GM23338 (cell line): ENCODE measurements around the gene SEL1L2. TPM values are rescaled to one million over a fixed set of nuclear protein-coding genes. Genes with fewer than 3 reads are reported as not detected.
A peak's percentile ranks its signal among the peaks of the same experiment; 100 is the strongest.

Experiments used
- ATAC-seq: fragments of 200-7000 bp; cut with Tn5 transposase; 3 replicates; pipeline ENCODE4 v1.9.1; 2020
- DNase-seq: peaks from one replicate; pipeline ENCODE4 v3.0.0-alpha.2; 2015; ENCODE audit warnings: low spot score
- H2AFZ ChIP-seq: fragments of 200-600 bp; sonication (generic); 2 replicates; pipeline ENCODE4 v1.8.0; 2016; ENCODE audit warnings: antibody characterized with exemption, mild to moderate bottlenecking, moderate library complexity
- H3F3A ChIP-seq: fragments of 200-600 bp; sonication (generic); replicated peaks from 2 replicates; pipeline ENCODE4 v1.8.0; 2017; ENCODE audit warnings: antibody characterized with exemption, mixed run types, low read depth
- H3K27ac ChIP-seq: fragments of 200-600 bp; sonication (generic); 2 replicates; pipeline ENCODE4 v1.6.1; 2016; ENCODE audit warnings: low read depth
- H3K27me3 ChIP-seq: fragments of 200-600 bp; sonication (generic); 2 replicates; pipeline ENCODE4 v1.8.0; 2016; ENCODE audit warnings: mild to moderate bottlenecking, mixed run types, moderate library complexity; ENCODE audit not compliant: insufficient read depth
- H3K36me3 ChIP-seq: fragments of 200-600 bp; sonication (generic); 2 replicates; pipeline ENCODE4 v1.8.0; 2016; ENCODE audit warnings: mild to moderate bottlenecking; ENCODE audit not compliant: insufficient read depth
- H3K4me1 ChIP-seq: fragments of 200-600 bp; sonication (generic); 2 replicates; pipeline ENCODE4 v1.8.0; 2016; ENCODE audit warnings: mild to moderate bottlenecking, moderate library complexity; ENCODE audit not compliant: insufficient read depth
- H3K4me2 ChIP-seq: fragments of 200-600 bp; sonication (generic); 2 replicates; pipeline ENCODE4 v1.7.1; 2017; ENCODE audit warnings: mixed run types
- H3K4me3 ChIP-seq: fragments of 200-600 bp; sonication (generic); 2 replicates; pipeline ENCODE4 v1.6.1; 2016; ENCODE audit warnings: mixed run types
- H3K79me2 ChIP-seq: fragments of 200-600 bp; sonication (generic); replicated peaks from 2 replicates; pipeline ENCODE4 v1.8.0; 2017; ENCODE audit warnings: mild to moderate bottlenecking; ENCODE audit not compliant: insufficient read depth
- H3K9me2 ChIP-seq: fragments of 200-600 bp; sonication (generic); 2 replicates; pipeline ENCODE4 v1.8.0; 2017; ENCODE audit not compliant: insufficient read depth
- H4K20me1 ChIP-seq: fragments of 200-600 bp; sonication (generic); replicated peaks from 2 replicates; pipeline ENCODE4 v1.8.0; 2017; ENCODE audit warnings: mild to moderate bottlenecking; ENCODE audit not compliant: insufficient read depth
- H3K27ac Mint-ChIP-seq: 2 replicates; pipeline ENCODE4 v1.8.0; 2020; ENCODE audit warnings: inconsistent platforms, mild to moderate bottlenecking, moderate library complexity, mixed read lengths
- H3K27me3 Mint-ChIP-seq: 3 replicates; pipeline ENCODE4 v1.8.0; 2022; ENCODE audit warnings: low read depth, mild to moderate bottlenecking, moderate library complexity, mixed read lengths, inconsistent platforms; ENCODE audit not compliant: insufficient read depth, poor library complexity
- H3K36me3 Mint-ChIP-seq: 3 replicates; pipeline ENCODE4 v1.8.0; 2021; ENCODE audit warnings: low read depth, mild to moderate bottlenecking, inconsistent platforms, moderate library complexity, mixed read lengths
- H3K4me1 Mint-ChIP-seq: 3 replicates; pipeline ENCODE4 v1.8.0; 2020; ENCODE audit warnings: mild to moderate bottlenecking, inconsistent platforms, mixed read lengths
- H3K4me3 Mint-ChIP-seq: 3 replicates; pipeline ENCODE4 v1.8.0; 2021; ENCODE audit warnings: moderate library complexity, mild to moderate bottlenecking, inconsistent platforms, mixed read lengths
- H3K9me3 Mint-ChIP-seq: 3 replicates; pipeline ENCODE4 v1.8.0; 2020; ENCODE audit warnings: moderate library complexity, mild to moderate bottlenecking, inconsistent platforms, mixed read lengths
- CREB1 ChIP-seq: fragments of 250-450 bp; sonication (Bioruptor Pico); IDR thresholded peaks from 2 replicates; pipeline ENCODE4 v1.5.0; 2020; ENCODE audit warnings: low read depth, mild to moderate bottlenecking, moderate library complexity
- ETS1 ChIP-seq: IDR thresholded peaks from 2 replicates; pipeline ENCODE4 v1.6.1; 2016; ENCODE audit warnings: antibody characterized with exemption
- EZH2 ChIP-seq: fragments of 200-600 bp; sonication (generic); IDR thresholded peaks from one replicate; pipeline ENCODE4 v1.8.0; 2017; ENCODE audit warnings: antibody characterized with exemption, mild to moderate bottlenecking, low read depth; ENCODE audit not compliant: unreplicated experiment
- EZH2phosphoT487 ChIP-seq: fragments of 200-600 bp; sonication (generic); IDR thresholded peaks from one replicate; pipeline ENCODE4 v1.8.1; 2018; ENCODE audit warnings: antibody characterized with exemption; ENCODE audit not compliant: unreplicated experiment
- JUNB ChIP-seq: IDR thresholded peaks from one replicate; pipeline ENCODE4 v1.6.1; 2016; ENCODE audit warnings: antibody characterized with exemption; ENCODE audit not compliant: unreplicated experiment
- NANOG ChIP-seq: IDR thresholded peaks from 2 replicates; pipeline ENCODE4 v1.6.1; 2016; ENCODE audit warnings: antibody characterized with exemption, borderline replicate concordance
- POLR2AphosphoS5 ChIP-seq: IDR thresholded peaks from 2 replicates; pipeline ENCODE4 v1.6.1; 2016; ENCODE audit warnings: antibody characterized with exemption, low read depth
- REST ChIP-seq: IDR thresholded peaks from one replicate; pipeline ENCODE4 v1.6.1; 2018; ENCODE audit warnings: antibody characterized with exemption; ENCODE audit not compliant: unreplicated experiment
- ZNF114 ChIP-seq: fragments of 250-450 bp; sonication (Bioruptor Pico); IDR thresholded peaks from 2 replicates; pipeline ENCODE4 v1.5.0; 2020; ENCODE audit warnings: mild to moderate bottlenecking, moderate library complexity
- ZNF462 ChIP-seq: fragments of 250-450 bp; sonication (Bioruptor Pico); IDR thresholded peaks from 2 replicates; pipeline ENCODE4 v1.5.0; 2020; ENCODE audit warnings: mild to moderate bottlenecking, moderate library complexity
- polyA plus RNA-seq: library from polyadenylated mRNA; unstranded; fragments of >200 nt; fragmentation: Nextera tagmentation; extraction: Ambion mirVana; gene quantifications from 2 replicates; pipeline ENCODE4 v1.2.1, GENCODE V29; 2016
- total RNA-seq: library from RNA; depleted of rRNA; stranded (reverse); fragments of >200 nt; shearing (Covaris generic); gene quantifications from 2 replicates; pipeline ENCODE4 v1.2.3, GENCODE V29; 2014
- TF ChIP-seq, protein P1 (sequence below), 2 experiments: fragments of 200-600 bp in 1 of 2; sonication (generic) in 1 of 2; conservative IDR thresholded peaks; 2 replicates each; pipeline versions ENCODE4 v1.5.1 to v1.6.1; 2016 to 2017; ENCODE audit warnings: antibody characterized with exemption in 2 of 2, low read depth in 2 of 2, mild to moderate bottlenecking in 2 of 2, moderate library complexity in 1 of 2

SEL1L2 gene
- total and polyA plus RNA-seq, 2 experiments from 2014 or later, result not detected

- Histone ChIP-seq H3K27ac (no peak overlapping the region), H2AFZ (peak overlapping the region; percentile 63; the same call in 1 of the 2 replicates), H3K4me1 (no peaks in the 10 kb centered on the region), H3K27me3 (no peaks in the 10 kb centered on the region), H3K4me2 (no peak overlapping the region), H3K4me3 (no peak overlapping the region), H3K36me3 (no peaks in the 10 kb centered on the region), H3F3A (no peaks in the 10 kb centered on the region), H3K9me2 (peaks cover 8% of the 10 kb centered on the region; the same call in 1 of the 2 replicates), H3K79me2 (no peaks in the 10 kb centered on the region), H4K20me1 (no peaks in the 10 kb centered on the region)
- Mint-ChIP-seq H3K27ac (no peak overlapping the region; the same call in 1 of the 2 replicates), H3K27me3 (no peaks in the 10 kb centered on the region), H3K4me3 (no peak overlapping the region), H3K36me3 (no peaks in the 10 kb centered on the region), H3K4me1 (no peaks in the 10 kb centered on the region; the same call in 1 of the 3 replicates), H3K9me3 (no peaks in the 10 kb centered on the region)
- TF ChIP-seq ZNF114 (CRISPR knock-in tag) (no peak), ETS1 (no peak), JUNB (no peak), EZH2 (no peak), EZH2phosphoT487 (no peak), NANOG (no peak), CREB1 (CRISPR knock-in tag) (no peak), REST (no peak), POLR2AphosphoS5 (no peak), ZNF462 (CRISPR knock-in tag) (no peak)
- TF ChIP-seq, protein P1, sequence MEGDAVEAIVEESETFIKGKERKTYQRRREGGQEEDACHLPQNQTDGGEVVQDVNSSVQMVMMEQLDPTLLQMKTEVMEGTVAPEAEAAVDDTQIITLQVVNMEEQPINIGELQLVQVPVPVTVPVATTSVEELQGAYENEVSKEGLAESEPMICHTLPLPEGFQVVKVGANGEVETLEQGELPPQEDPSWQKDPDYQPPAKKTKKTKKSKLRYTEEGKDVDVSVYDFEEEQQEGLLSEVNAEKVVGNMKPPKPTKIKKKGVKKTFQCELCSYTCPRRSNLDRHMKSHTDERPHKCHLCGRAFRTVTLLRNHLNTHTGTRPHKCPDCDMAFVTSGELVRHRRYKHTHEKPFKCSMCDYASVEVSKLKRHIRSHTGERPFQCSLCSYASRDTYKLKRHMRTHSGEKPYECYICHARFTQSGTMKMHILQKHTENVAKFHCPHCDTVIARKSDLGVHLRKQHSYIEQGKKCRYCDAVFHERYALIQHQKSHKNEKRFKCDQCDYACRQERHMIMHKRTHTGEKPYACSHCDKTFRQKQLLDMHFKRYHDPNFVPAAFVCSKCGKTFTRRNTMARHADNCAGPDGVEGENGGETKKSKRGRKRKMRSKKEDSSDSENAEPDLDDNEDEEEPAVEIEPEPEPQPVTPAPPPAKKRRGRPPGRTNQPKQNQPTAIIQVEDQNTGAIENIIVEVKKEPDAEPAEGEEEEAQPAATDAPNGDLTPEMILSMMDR (conservative IDR thresholded peaks at IDR 0.05; ENCODE audit: low read depth in 2 of 2), result no peak
- DNase-seq, result no peak
- ATAC-seq, result no peak
These were observed 134.8 kb downstream of the SEL1L2 start for GRCh38 chr20:13855613-13856012.
